GM12878 (cell line): ENCODE data around the gene MYRFL. TPM values are rescaled to one million over a fixed set of nuclear protein-coding genes. Genes with fewer than 3 reads are reported as not detected.

Source experiments
- ATAC-seq: fragments of 200-7000 bp; cut with Tn5 transposase; 3 replicates; pipeline ENCODE4 v1.9.1; 2020; ENCODE audit warnings: mild to moderate bottlenecking, moderate library complexity
- BruUV-seq: library from RNA; stranded (reverse); fragments of 400-500 nt; replicated peaks from 2 replicates; lab custom pipeline; 2021; lab: Mats Ljungman, UMichigan
- CTCF ChIA-PET: fragments of 300-600 bp; sonication (Branson Sonifier 250); formaldehyde crosslinking; extraction: SDS; loops from one replicate; lab custom pipeline; 2021; ENCODE audit warnings: inconsistent platforms; lab: Yijun Ruan, JAX
- POLR2A ChIA-PET: fragments of 350-600 bp; formaldehyde crosslinking; extraction: SDS; loops from one replicate; lab custom pipeline; 2021; ENCODE audit warnings: inconsistent platforms; lab: Charles Lee
- RAD21 ChIA-PET: fragments of 300-600 bp; sonication (Branson Sonifier 250); formaldehyde crosslinking; loops from one replicate; lab custom pipeline; 2023; ENCODE audit warnings: antibody characterized with exemption; ENCODE audit not compliant: unreplicated experiment; lab: Charles Lee
- SMC1A ChIA-PET: fragments of 300-600 bp; sonication (Branson Sonifier 250); formaldehyde crosslinking; loops from one replicate; lab custom pipeline; 2023; ENCODE audit not compliant: unreplicated experiment, uncharacterized antibody; lab: Charles Lee
- DNase-seq: peaks from one replicate; pipeline ENCODE4 v3.0.0-alpha.2; 2011; ENCODE audit warnings: low read depth, low spot score
- FAIRE-seq: peaks from 3 replicates; lab custom pipeline; 2011; peaks lifted over from hg19 to GRCh38; lab: Jason Lieb, UNC
- H2AFZ ChIP-seq: 2 replicates; pipeline ENCODE4 v1.6.0; 2011; ENCODE audit warnings: low read depth, low read length, control low read depth; ENCODE audit not compliant: control insufficient read depth
- H3K27ac ChIP-seq: 2 replicates; pipeline ENCODE4 v1.5.1; 2011; ENCODE audit warnings: control low read depth; ENCODE audit not compliant: control insufficient read depth, insufficient read depth
- H3K27me3 ChIP-seq, 2 experiments: replicated peaks in 1 of 2; 2 replicates each; pipeline versions ENCODE4 v1.6.0 to v1.6.1; 2011; ENCODE audit warnings: low read length in 1 of 2; ENCODE audit not compliant: control insufficient read depth in 2 of 2, insufficient read depth in 2 of 2
- H3K36me3 ChIP-seq, 2 experiments: 2 replicates each; pipeline ENCODE4 v1.5.1; 2011; ENCODE audit warnings: low read length in 1 of 2; ENCODE audit not compliant: control insufficient read depth in 2 of 2, insufficient read depth in 2 of 2
- H3K4me1 ChIP-seq: 2 replicates; pipeline ENCODE4 v1.6.1; 2011; ENCODE audit warnings: mild to moderate bottlenecking, low read length, moderate library complexity, mixed read lengths; ENCODE audit not compliant: control insufficient read depth, insufficient read depth
- H3K4me2 ChIP-seq: 2 replicates; pipeline ENCODE4 v1.6.0; 2011; ENCODE audit warnings: control low read depth; ENCODE audit not compliant: control insufficient read depth, insufficient read depth
- H3K4me3 ChIP-seq: fragments of 200-600 bp; sonication (generic); 2 replicates; pipeline ENCODE4 v1.5.1; 2016
- H3K79me2 ChIP-seq: 2 replicates; pipeline ENCODE4 v1.6.0; 2011; ENCODE audit warnings: low read length; ENCODE audit not compliant: control insufficient read depth, insufficient read depth
- H3K9ac ChIP-seq: 2 replicates; pipeline ENCODE4 v1.8.0; 2011; ENCODE audit warnings: low read length, control low read depth, mixed read lengths; ENCODE audit not compliant: control insufficient read depth, insufficient read depth
- H3K9me3 ChIP-seq: replicated peaks from 3 replicates; pipeline ENCODE4 v1.5.1; 2011; ENCODE audit warnings: mild to moderate bottlenecking, low read length; ENCODE audit not compliant: control insufficient read depth, insufficient read depth
- H4K20me1 ChIP-seq: 2 replicates; pipeline ENCODE4 v1.6.0; 2011; ENCODE audit not compliant: control insufficient read depth, insufficient read depth
- BCL11A ChIP-seq: IDR thresholded peaks from 2 replicates; pipeline ENCODE4 v1.6.1; 2011; ENCODE audit warnings: low read depth, low read length
- CHD2 ChIP-seq: IDR thresholded peaks from 2 replicates; pipeline ENCODE4 v1.6.1; 2011; ENCODE audit warnings: low read depth, low read length, improper control_type of control experiment, borderline replicate concordance
- DPF2 ChIP-seq: fragments of 450-650 bp; IDR thresholded peaks from 2 replicates; pipeline ENCODE4 v1.6.1; 2017; ENCODE audit warnings: mild to moderate bottlenecking
- EP300 ChIP-seq, 2 experiments: fragments of 150-350 bp in 1 of 2; IDR thresholded peaks; 2 replicates each; pipeline ENCODE4 v1.6.1; 2011 to 2012; ENCODE audit warnings: low read depth in 2 of 2, low read length in 2 of 2, borderline replicate concordance in 1 of 2, improper control_type of control experiment in 1 of 2, inconsistent platforms in 1 of 2; ENCODE audit not compliant: control insufficient read depth in 1 of 2
- FOS ChIP-seq: IDR thresholded peaks from 3 replicates; pipeline ENCODE4 v1.6.1; 2011; ENCODE audit warnings: borderline replicate concordance; ENCODE audit not compliant: insufficient read length; ENCODE audit errors: extremely low read depth
- FOXK2 ChIP-seq: fragments of 450-650 bp; IDR thresholded peaks from 2 replicates; pipeline ENCODE4 v1.6.1; 2017; ENCODE audit warnings: mild to moderate bottlenecking, moderate library complexity
- IRF3 ChIP-seq: fragments of 450-650 bp; IDR thresholded peaks from 2 replicates; pipeline ENCODE4 v1.6.1; 2014; ENCODE audit warnings: mild to moderate bottlenecking
- JUND ChIP-seq: IDR thresholded peaks from 2 replicates; pipeline ENCODE4 v1.6.1; 2012; ENCODE audit warnings: low read depth, mild to moderate bottlenecking, low read length, improper control_type of control experiment, moderate library complexity
- MXI1 ChIP-seq: fragments of 150-350 bp; IDR thresholded peaks from 2 replicates; pipeline ENCODE4 v1.6.1; 2011; ENCODE audit warnings: low read depth, mild to moderate bottlenecking, inconsistent platforms, low read length, improper control_type of control experiment
- NFIC ChIP-seq: IDR thresholded peaks from 2 replicates; pipeline ENCODE4 v1.6.1; 2012; ENCODE audit warnings: low read depth, mild to moderate bottlenecking, inconsistent platforms, low read length, moderate library complexity
- NR2C2 ChIP-seq: IDR thresholded peaks from 2 replicates; pipeline ENCODE4 v1.6.1; 2011; ENCODE audit warnings: borderline replicate concordance, low read depth; ENCODE audit not compliant: control insufficient read depth, insufficient read length
- NRF1 ChIP-seq: conservative IDR thresholded peaks from 2 replicates; pipeline ENCODE4 v1.6.1; 2011; ENCODE audit warnings: mild to moderate bottlenecking, low read depth, low read length, improper control_type of control experiment
- RUNX3 ChIP-seq: IDR thresholded peaks from 2 replicates; pipeline ENCODE4 v1.6.1; 2012; ENCODE audit warnings: low read length, inconsistent platforms
- SMAD1 ChIP-seq: fragments of 450-650 bp; IDR thresholded peaks from 2 replicates; pipeline ENCODE4 v1.6.1; 2018; ENCODE audit warnings: mild to moderate bottlenecking, low read depth; ENCODE audit not compliant: partially characterized antibody
- SREBF2 ChIP-seq: IDR thresholded peaks from 2 replicates; pipeline ENCODE4 v1.6.1; 2012; ENCODE audit warnings: mild to moderate bottlenecking, low read length
- TCF12 ChIP-seq: IDR thresholded peaks from 2 replicates; pipeline ENCODE4 v1.6.1; 2011; ENCODE audit warnings: low read depth, mild to moderate bottlenecking, low read length
- ZNF384 ChIP-seq: IDR thresholded peaks from 2 replicates; pipeline ENCODE4 v1.6.1; 2012; ENCODE audit warnings: low read depth, mild to moderate bottlenecking, low read length, improper control_type of control experiment, borderline replicate concordance
- WGBS: methylation state at CpG from one replicate; pipeline ENCODE4 v1.1.6; 2016; ENCODE audit warnings: low lambda C conversion rate; ENCODE audit not compliant: insufficient replicate concordance, insufficient coverage; ENCODE audit errors: missing lambda C conversion rate; 5-methylcytosine and 5-hydroxymethylcytosine counted together
- in situ Hi-C: fragments of 300-500 bp; cut with MboI; formaldehyde crosslinking; loops from 9 replicates; pipeline ENCODE4 v1.14.3; 2018; ENCODE audit warnings: mixed read lengths
- intact Hi-C: fragments of 100-400 bp; cut with micrococcal nuclease; formaldehyde crosslinking; loops from one replicate; pipeline ENCODE4 v1.14.2; 2022; ENCODE audit not compliant: unreplicated experiment
- polyA plus RNA-seq, 11 experiments: library from polyadenylated mRNA; depleted of rRNA in 4 of 11; unstranded in 6 of 11; stranded (reverse) in 5 of 11; fragments of >200 nt; fragmentation: Nextera tagmentation in 4 of 11; fragmentation: Illumina TruSeq in 1 of 11; extraction: Ambion mirVana in 4 of 11; extraction: Trizol in 1 of 11; gene quantifications; 1 replicate in 1 of 11; 2 replicates in 10 of 11; pipeline versions ENCODE4 v1.2.1 to v1.2.3, GENCODE V29; 2011 to 2016; ENCODE audit warnings: inconsistent platforms in 2 of 11, missing spikeins in 2 of 11, low read depth in 1 of 11
- total RNA-seq, 4 experiments: library from RNA; depleted of rRNA in 3 of 4; stranded (reverse); fragments of >200 nt in 3 of 4; fragmentation: Illumina TruSeq in 1 of 4; extraction: Trizol in 1 of 4; gene quantifications; 2 replicates each; pipeline versions ENCODE4 v1.2.1 to v1.2.3, GENCODE V29; 2013 to 2021

Gene MYRFL
- total and polyA plus RNA-seq, 10 of the 15 experiments (the other 5 are each of a cell fraction or from before 2014, with no cell fraction given): 0.24 to 1.8 (median 0.64) TPM

GRCh38 chr12:69987579-69988091 is 162.6 kb downstream of the MYRFL start (continued):
- TF ChIP-seq IRF3 (no peak), FOS (no peak), NR2C2 (no peak), JUND (no peak), CHD2 (no peak), TCF12 (no peak), ZNF384 (no peak), SREBF2 (no peak)

DNA sequence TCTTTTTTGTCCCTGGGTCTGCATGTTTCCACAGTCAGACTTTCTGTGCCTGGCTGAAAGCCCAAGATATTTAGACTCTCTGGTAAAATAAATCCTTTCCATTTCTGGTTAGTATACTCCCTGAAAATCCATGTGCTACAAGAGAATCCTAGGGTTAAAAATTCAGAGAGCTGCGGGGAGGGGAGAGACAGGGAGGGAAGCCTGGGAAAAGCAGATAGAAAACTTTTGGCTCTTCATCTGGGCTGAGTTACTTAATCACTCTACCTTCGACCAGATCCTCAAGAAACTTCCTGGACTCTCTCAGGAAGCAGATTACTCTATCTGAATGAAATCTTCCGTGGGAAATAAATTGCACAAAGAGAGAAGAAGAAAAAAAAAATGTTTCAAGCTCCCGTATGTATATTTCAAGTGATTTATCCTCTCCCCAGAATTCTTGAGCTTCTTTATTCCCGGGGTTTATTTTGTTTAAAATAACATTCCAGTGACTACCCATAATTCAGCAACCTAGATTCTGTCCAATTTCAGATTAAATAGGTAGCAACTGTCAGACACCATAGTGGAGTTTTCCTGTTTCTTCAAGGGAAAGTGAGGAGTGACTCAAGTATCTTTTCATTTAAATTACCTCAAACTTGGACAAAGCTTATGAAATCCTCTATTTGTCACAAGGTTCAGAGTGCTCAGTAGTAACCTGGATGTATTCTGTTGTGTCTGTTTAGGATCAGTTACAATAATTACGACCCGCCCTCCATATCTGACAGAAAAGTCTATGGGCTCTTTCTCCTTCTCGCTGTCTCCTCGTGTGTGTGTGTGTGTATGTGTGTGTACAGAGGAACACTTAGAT is 163.7 kb downstream of the MYRFL start:
- ATAC-seq (no peak), FAIRE-seq (no peak), DNase-seq (no peak)
- no peaks in the 10 kb centered on the region for H3K4me1 ChIP-seq
- CTCF ChIA-PET: interaction anchor here (1.1 kb wide), 1 partner anchor 88 kb away, joined by 4 read pairs; no protein-coding TSS in a partner anchor
- BruUV-seq: no TSS peak
- intact Hi-C loops: no loop called here
- TF ChIP-seq NFIC (no peak), MXI1 (no peak), EP300 (IDR thresholded peaks at IDR 0.05; ENCODE audit: borderline replicate concordance in 1 of 2, control insufficient read depth in 1 of 2, low read depth in 2 of 2, low read length in 2 of 2) (no peak), SMAD1 (no peak), BCL11A (no peak), RUNX3 (no peak), NRF1 (no peak), DPF2 (no peak), FOXK2 (no peak)
- no peak overlapping the region for H3K9ac ChIP-seq
- no peaks in the 10 kb centered on the region for H3K36me3 ChIP-seq
- no peaks in the 10 kb centered on the region for H3K79me2 ChIP-seq
- no peak overlapping the region for H2AFZ ChIP-seq
- no peaks in the 10 kb centered on the region; the same call in 2 of the 3 replicates for H3K9me3 ChIP-seq
- WGBS: 21% methylated on average over 9 of the region's 9 CpGs
- H3K27ac ChIP-seq: no peak overlapping the region
- POLR2A ChIA-PET: no interaction called here
- SMC1A ChIA-PET: interaction anchor here (1.2 kb wide), 1 partner anchor 88 kb away, joined by 3 read pairs; no protein-coding TSS in a partner anchor
- H4K20me1 ChIP-seq: no peaks in the 10 kb centered on the region
- H3K4me2 ChIP-seq: no peak overlapping the region
- H3K4me3 ChIP-seq: no peak overlapping the region
- in situ Hi-C loops: no loop called here
- RAD21 ChIA-PET: no interaction called here
- H3K27me3 ChIP-seq: no peaks in the 10 kb centered on the region
